ENCODE data around the gene AFM.

GRCh38 chr4:73437558-73437956 lies 44.0 kb upstream of the AFM start:
- TF ChIP-seq PTBP1 (IDR thresholded peaks at IDR 0.05; ENCODE audit: low read depth, low read length, poor library complexity, severe bottlenecking) (no peak), CTCF (CRISPR knock-in tag; IDR thresholded peaks at IDR 0.05) (no peak), KDM4B (CRISPR knock-in tag; IDR thresholded peaks at IDR 0.05) (no peak), ZNF12 (CRISPR knock-in tag; IDR thresholded peaks at IDR 0.05) (no peak), POLR2A (IDR thresholded peaks at IDR 0.05; ENCODE audit: insufficient read depth in 1 of 2, low read depth in 2 of 2, low read length in 2 of 2) (peak in 1 of 2 experiments; percentile 64; a peak in 1 of 4 replicates), HMGXB4 (CRISPR knock-in tag; IDR thresholded peaks at IDR 0.05; ENCODE audit: borderline replicate concordance in 1 of 2, low read depth in 1 of 2) (no peak), HDAC2 (CRISPR knock-in tag; IDR thresholded peaks at IDR 0.05) (no peak)
